ENCODE data around the gene AK4.

DNA sequence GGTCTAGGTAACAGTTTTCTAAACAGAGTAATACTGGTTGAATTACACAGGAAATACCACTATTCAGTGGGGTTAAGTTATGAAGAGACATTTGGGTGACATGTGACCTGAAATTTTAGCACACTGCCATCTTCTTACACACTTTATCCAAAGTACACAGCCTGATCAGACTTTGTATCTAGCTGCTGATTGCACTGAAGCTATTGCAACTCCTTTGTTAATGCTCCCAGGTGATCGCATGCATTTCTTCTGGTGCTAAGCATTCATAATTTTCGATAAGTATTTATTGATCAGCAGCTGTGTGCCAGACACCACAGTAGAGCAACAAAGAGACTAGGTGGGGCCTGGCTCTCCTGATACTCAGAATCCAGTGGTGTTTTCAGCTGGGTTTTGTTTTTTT, 52.4 kb downstream of the AK4 start:
- TF ChIP-seq, protein P1, sequence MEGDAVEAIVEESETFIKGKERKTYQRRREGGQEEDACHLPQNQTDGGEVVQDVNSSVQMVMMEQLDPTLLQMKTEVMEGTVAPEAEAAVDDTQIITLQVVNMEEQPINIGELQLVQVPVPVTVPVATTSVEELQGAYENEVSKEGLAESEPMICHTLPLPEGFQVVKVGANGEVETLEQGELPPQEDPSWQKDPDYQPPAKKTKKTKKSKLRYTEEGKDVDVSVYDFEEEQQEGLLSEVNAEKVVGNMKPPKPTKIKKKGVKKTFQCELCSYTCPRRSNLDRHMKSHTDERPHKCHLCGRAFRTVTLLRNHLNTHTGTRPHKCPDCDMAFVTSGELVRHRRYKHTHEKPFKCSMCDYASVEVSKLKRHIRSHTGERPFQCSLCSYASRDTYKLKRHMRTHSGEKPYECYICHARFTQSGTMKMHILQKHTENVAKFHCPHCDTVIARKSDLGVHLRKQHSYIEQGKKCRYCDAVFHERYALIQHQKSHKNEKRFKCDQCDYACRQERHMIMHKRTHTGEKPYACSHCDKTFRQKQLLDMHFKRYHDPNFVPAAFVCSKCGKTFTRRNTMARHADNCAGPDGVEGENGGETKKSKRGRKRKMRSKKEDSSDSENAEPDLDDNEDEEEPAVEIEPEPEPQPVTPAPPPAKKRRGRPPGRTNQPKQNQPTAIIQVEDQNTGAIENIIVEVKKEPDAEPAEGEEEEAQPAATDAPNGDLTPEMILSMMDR (IDR thresholded peaks at IDR 0.05) = no peak
- no peak for TF ChIP-seq POLR2A (IDR thresholded peaks at IDR 0.05)

Measured in lower leg skin (tissue), 3 donors.